Activated CD8-positive, alpha-beta memory T cell treated with anti-CD3 and anti-CD28 coated beads, Interleukin-2, amount 50 U/mL, for 24 hours (primary cell): ENCODE results near the gene RASGEF1C.

Experiments
- DNase-seq: peaks from one replicate; pipeline ENCODE4 v3.0.0-alpha.2; 2020; ENCODE audit errors: extremely low read depth

The RASGEF1C gene

GRCh38 chr5:180179442-180180420 is 29.3 kb downstream of the RASGEF1C start:
- no peak for DNase-seq

DNA sequence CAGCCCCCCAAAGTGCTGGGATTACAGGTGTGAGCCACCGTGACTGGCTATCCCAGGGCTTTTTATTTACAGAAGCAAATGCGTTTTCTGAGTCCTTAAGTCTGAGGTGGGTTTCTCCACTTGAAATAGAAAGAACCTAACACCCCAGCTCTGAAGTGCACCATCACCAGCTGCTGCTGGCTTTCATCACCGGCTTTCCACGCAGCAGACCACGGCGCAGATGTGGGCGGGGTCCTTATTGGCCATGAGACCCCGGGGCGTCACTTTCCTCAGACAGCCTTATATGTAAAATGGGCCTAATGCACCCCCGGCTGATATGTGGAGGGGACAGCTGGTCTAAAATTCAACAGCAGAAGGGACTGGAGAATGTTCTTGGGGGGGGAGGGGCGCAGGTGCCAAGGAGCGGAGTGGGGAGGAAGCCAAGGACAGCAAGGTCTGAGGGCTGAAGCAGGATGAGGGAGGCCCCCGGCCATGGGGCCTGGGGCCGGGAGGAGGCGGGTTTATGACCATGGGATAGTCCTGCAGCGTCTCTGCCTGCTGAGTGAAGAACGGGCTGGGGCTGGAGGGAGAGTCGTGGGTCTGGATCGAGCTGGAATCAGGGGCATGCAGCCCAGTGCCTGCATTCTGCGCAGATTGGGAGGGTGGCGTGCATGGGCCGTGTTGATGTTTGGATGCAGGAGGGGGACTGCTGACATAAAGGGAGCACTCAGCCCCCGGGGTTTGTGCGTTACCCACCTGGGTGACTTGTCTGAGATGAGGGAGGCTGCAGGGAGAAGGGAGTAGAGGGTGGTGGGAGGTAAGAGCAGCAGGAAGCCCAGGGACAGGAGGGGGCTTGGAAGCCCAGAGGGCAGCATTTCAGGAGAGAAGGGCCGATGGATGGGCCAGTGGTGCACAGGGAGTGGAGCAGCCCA is 30.2 kb downstream of the RASGEF1C start:
- DNase-seq: no peak

DNA sequence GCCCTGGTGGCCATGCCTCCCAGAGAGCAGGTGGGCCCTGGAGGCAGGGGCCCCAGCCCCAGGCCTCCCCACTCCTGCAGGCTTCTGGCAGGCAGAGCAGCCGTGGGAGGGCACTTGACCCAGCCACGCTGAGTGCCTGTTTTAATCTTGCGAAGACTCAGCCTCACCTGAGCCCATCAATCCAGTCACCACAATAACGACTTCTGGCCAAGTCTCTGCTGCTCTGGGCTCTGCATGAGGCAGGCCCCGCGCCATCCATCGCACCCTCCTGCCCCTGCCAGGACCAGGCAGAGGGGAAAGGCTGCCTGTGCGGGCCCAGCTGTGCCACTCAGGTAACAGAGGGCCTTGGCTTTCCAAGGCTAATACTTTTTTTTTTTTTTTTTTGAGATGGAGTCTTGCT is 32.8 kb downstream of the RASGEF1C start:
- DNase-seq: no peak

GRCh38 chr5:180175015-180175431 is 34.0 kb downstream of the RASGEF1C start:
- DNase-seq: no peak

DNA sequence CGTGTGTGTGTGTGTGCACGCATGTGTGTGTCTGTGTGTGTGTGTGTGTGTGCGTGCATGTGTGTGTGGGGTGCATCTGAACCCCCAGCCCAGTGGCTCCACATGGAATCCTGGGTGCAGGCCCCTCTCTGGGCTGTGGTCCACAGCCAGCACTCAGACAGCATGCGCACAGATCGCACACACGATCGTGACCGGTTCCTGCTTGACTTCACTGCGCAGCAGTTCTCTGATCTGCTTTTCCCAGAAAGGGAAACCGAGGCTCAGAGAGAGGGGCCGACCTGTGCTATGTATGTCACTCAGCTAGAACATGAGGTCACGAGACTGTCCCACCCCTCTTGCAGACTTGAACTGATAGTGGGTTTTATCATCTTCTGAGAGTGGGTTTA is 34.4 kb downstream of the RASGEF1C start:
- DNase-seq: no peak

DNA sequence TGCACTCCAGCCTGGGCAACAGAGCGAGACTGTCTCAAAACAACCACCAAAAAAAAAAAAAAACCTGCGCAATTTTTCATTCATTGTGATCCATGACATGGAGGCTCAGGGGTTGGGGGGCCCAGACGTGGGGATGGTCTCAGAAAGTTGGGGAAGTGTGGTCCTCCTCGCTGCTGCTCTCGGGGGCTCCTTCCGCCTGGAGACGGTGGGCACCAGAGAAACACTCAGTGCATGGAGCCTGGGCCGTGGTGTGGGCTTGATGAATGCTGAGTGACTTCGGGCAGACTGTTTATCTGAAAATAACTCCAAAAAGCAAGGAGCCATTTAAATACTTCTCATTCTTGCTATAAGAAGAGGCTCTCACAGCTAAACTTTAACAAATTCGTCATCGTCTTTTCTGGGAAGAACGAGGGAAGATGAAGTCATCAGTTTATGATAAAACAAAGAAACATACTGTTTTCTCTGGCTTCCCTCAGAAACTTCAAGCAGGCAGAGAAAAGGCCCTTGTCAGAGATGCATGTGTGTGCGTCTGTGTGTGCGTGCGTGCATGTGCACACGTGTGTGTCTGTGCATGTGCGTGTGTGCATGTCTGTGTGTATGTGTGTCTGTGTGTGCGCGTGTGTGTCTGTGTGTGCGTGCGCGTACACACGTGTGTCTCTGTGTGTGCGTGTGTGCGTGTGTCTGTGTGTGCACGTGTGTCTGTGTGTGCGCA is 35.0 kb downstream of the RASGEF1C start:
- no peak for DNase-seq

DNA sequence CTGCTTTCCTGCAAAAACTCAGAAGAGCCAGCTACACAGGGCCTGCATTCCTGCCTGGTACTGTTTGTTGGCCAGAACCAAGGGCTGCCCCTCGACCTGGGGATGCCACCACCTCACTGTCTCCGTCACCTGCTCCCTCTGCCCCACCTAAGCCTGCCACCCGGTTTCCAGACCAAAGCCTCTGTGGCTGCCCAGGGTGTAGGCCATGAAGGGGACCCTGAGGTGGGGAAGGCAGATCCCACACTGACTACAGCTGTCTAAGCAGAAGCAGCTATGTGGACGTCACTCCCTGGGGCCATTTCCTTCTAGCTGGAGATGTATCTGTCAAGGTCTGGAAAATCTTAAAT is 35.8 kb downstream of the RASGEF1C start:
- DNase-seq: no peak

GRCh38 chr5:180172447-180173197 is 36.4 kb downstream of the RASGEF1C start:
- no peak for DNase-seq

GRCh38 chr5:180171568-180172094 is 37.4 kb downstream of the RASGEF1C start:
- DNase-seq: no peak

- no peak for DNase-seq
These were observed 38.0 kb downstream of the RASGEF1C start for GRCh38 chr5:180170810-180171567.

DNA sequence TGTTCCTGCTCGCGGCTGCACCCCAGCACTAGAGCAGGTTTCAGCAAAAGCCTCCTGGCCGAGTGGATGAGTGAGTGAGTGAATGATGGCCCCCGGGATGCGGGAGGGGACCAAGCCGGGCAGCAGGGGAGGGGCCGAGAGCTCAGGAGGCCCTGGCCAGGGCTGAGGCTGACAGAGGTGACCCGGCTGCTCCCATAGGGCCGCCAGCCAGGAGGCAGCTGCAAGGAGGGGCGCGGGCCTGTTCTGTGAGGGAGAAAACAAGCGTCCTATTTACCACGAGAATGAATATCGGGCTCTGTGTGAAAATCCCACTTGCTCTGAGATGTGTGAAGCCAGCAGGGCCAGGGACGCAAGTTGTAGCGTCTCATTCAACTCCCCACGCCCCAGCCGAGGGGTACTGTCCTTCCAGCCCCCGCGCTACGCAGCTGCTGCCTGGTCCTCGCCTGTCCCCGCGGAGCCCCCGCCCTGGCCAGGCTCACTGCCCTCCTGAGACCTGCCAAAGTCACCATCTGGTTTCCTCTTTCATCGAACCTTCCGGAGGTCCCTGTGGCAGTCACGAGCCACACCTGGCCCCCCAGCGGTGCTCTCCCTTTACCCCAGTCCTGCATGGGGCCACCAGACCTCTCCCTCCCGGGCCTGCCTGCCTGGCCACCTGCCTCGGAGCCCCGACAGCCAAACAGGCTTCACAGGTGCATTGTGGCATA is 38.8 kb downstream of the RASGEF1C start:
- no peak for DNase-seq

DNA sequence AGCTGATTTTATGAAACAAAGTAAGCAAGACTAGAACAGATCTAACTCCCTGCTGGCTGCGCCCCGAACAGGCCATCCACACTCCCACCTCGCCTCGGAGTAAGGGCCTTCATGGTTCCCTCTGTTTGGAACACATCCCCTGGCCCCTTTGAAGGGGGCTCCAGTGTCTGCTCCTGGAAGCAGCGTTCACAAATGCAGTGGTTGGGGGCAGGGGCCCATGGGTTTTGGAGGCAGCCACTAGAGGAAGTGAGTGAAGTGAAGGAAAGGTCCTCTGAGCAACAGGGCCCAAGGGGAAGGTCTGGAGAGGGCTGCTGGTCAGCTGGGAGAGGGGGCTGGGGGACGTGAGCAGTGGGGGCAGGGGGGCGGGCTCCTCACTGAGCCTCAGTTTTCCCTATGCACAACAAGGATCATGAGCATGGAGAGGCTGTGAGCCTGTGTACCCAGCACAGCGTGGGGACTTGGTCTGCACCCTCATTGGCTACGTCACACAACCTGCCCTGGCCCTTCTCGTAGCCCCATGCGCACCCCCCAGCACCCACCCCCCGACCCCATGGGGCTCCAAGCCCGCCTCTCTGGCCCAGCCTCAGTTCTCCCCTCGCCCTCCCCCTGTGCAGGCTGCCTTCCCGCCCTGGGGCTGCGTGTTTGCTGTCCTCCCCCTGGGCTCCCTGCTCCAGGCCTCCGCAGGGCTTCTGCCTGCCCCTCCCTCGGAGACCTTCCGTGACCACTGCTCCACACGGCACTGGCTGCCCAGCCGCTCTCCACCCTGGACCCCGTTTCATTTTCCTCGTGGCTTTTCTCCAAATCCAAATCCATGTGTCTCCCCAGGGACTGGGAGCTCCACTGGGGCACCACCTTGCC is 39.5 kb downstream of the RASGEF1C start:
- no peak for DNase-seq

DNA sequence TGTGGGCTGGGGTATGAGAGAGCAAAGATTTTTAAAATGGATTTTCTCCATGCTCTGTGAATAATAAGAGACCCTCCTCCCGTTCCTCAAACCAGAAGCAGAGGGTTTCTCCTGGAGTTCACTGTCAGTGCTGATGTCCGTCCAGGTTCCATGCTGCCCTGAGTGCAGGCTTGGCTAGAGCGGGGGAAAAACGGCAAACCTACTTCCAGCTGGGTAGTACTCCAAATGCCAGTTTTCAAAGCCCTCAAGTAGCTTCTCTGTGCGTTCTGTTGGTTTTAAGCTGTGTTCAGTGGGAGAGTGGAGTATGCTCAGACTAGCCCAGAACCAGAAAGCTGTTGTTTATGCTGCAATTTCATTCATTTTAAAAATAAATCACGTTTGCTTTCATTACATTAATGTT is 40.3 kb downstream of the RASGEF1C start:
- DNase-seq: no peak

DNA sequence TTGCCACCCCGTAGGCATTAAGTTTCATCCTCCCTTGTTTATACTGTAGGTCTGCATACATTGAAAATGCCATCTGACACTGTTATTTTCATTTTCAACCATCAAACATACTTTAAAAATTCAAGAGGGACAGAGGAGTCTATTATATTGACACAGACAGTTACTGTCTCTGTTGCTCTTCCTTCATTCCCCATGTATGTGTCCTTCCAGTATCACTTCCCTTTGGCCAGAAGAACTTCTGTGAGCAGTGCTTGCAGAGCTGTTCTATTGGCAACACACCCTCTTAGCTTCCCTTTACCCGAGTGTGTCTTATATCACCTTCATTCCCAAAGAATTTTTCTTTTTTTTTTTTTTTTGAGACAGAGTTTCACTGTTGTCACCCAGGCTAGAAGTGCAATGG is 42.8 kb downstream of the RASGEF1C start:
- DNase-seq: no peak

DNA sequence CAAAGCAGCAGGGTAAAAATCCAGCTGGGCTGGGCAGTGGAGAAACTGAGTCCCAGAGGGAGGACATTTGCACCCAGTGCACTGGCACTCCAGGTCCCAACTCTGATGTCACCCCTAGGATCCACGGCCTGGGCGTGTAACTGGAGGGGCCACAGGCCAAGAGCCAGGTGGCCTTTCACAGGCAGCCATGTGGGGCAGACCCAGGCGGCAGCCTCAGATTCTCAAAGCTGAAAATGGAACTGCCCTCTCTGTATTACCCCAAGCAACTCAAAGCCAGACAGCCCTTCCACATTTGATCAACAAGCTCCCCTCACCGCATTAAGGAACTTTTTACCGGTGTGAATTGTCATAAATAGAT is 46.7 kb downstream of the RASGEF1C start:
- DNase-seq: no peak

DNA sequence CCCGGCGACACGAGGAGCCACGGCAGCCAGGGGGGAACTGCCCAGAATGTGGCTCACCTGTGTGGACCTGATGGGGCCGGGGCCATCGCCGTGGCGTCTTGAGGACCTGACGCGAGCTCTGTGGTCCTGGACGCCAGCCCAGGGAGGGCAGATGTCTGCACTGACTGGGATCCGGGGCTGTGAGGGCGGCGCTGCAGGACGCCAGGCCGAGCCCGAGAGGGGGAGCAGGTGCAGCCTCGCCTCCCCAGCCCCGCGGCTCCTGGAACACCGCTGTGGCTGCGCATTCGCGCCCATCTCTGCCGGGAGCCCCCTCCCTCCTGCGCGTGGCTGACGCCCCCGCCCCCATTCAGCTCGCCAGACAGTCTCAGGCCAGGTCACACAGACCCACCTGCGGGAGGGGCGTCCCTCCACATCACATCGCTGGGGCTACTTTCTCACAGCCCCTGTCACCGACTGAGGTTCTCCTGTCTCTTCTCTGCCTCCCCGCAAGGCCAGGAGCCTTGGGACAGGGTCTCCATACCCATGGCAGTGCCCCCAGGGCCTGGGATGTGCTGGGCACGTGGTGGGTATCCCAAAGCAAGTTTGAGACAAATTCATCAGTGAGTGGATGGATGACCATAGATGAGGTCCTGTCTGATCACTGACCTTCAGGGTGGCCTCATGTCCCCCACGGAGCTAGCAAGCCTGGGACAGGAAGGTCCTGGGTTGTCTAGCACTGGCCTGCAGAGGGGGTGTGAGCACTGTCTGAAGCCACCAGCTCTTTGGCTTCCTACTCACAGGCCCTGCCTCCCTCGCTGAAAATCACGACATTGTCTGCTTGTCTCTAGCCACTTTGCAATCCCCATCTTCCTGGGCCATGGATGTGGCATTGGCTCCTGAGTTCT is 47.3 kb downstream of the RASGEF1C start:
- DNase-seq: no peak

- no peak for DNase-seq
These were observed 48.2 kb downstream of the RASGEF1C start for GRCh38 chr5:180160789-180161188.

- no peak for DNase-seq
These were observed 48.8 kb downstream of the RASGEF1C start for GRCh38 chr5:180160215-180160614.
